UCSD-AML1 (cell line): Measurements from ENCODE around the gene HRH3.

Experiments used
- DNase-seq: peaks from one replicate; lab custom pipeline; 2025; ENCODE audit not compliant: unreplicated experiment; lab: John Stamatoyannopoulos, UW

The HRH3 gene

GRCh38 chr20:62230696-62231095, 10.6 kb upstream of the HRH3 start:
- DNase-seq = no peak

GRCh38 chr20:62230276-62230675, 10.2 kb upstream of the HRH3 start:
- no peak for DNase-seq

- DNase-seq = no peak
Observed at GRCh38 chr20:62229667-62230066, 9.6 kb upstream of the HRH3 start.

- DNase-seq = no peak
Observed at GRCh38 chr20:62228982-62229545, 9.0 kb upstream of the HRH3 start.

- DNase-seq = no peak
Observed at GRCh38 chr20:62227977-62228958, 8.2 kb upstream of the HRH3 start.

- no peak for DNase-seq
Observed at GRCh38 chr20:62227591-62227976, 7.5 kb upstream of the HRH3 start.

DNA sequence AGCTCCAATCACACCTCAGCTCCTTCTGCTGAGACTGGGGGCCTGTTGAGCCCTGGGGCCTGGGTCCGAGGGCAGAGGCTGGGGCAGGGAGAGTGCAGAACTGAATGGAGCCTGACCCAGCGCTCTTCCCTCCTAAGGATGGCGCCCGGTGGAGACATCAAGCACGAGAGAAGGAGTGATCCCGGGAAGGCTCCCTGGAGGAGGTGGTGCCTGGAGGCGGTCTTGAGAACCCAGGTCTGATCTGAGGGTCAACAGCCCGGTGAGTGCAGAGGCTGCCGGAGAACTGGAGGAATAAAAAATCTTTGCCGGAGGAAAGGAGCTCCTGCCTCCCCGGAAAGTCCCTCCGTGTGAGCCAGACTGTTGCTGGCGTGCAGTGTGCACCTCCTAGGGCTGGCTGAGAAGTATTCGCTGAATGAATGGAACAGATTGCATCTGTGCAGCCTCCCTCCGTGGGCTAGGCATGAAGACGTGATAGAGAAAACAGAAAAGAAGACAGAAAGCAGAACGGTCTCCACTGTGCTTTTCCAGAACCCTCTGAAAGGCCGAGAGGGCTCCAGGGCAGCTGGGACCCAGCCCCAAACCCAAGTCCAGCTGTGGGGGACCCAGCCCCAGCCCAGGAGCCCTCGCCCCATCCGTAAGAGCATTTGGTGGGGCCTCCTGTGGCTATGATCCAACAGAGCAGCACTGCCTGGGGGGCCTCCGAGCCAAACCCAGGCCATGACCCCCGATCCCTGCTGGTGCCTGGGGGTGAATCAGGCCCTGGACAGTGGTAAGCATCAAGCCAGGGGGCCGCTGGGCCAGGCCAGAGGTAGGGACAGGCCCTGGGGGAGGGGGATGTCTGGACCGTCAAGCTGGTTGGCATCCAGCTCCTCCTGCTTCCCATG, 6.9 kb upstream of the HRH3 start:
- DNase-seq = no peak

- DNase-seq = no peak
Observed at GRCh38 chr20:62225820-62226635, 6.0 kb upstream of the HRH3 start.

- DNase-seq = no peak
Observed at GRCh38 chr20:62225026-62225425, 4.9 kb upstream of the HRH3 start.

- DNase-seq = no peak
Observed at GRCh38 chr20:62224113-62224855, 4.2 kb upstream of the HRH3 start.

- no peak for DNase-seq
Observed at GRCh38 chr20:62223571-62223970, 3.5 kb upstream of the HRH3 start.

DNA sequence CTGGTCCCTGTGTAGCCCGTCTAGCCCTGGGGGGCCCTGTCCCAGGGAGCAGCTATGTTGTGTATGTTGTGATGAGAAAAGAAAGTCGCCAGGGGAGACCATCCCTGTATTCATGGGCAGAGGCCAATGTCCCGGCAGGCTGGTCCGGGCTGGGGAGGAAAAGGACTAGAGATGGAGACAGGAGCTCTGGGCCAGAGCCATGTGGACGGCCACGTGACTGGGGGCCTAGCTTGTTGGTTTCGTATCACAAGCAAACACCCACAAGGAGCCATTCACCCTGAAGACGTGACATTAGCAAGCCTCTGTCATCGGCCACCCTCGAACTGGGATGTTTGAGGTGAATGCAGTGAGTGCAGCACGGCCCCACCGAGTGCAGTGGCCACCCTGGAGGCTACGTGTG, 2.9 kb upstream of the HRH3 start:
- DNase-seq = no peak

DNA sequence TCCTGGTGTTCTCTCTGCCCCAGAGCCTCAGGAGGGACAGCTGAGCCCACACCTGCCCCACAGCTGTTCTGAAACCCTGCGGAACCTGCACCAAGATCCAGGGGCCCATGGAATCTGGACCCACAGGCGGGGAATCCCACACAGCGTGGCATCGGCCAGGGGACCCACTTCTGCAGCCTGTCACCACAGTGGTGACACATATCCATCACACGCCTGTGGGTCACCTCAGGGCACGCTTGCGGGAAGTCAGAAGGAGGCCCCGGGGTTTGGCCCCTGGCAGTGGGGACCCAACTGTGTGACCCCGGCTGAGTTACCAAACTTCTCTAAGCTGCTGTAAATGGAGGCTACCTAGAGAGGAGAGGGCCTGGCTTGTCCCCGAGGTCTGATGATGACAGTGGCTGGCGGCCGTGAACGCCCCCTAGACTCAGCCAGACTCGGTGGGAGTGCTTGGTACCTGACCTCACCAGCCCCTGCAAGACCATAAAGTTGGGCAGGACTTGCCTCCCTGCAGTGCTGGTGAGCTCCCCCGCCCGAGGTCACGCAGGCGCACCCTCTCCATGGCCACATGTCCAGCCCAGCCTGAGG, 2.3 kb upstream of the HRH3 start:
- no peak for DNase-seq

DNA sequence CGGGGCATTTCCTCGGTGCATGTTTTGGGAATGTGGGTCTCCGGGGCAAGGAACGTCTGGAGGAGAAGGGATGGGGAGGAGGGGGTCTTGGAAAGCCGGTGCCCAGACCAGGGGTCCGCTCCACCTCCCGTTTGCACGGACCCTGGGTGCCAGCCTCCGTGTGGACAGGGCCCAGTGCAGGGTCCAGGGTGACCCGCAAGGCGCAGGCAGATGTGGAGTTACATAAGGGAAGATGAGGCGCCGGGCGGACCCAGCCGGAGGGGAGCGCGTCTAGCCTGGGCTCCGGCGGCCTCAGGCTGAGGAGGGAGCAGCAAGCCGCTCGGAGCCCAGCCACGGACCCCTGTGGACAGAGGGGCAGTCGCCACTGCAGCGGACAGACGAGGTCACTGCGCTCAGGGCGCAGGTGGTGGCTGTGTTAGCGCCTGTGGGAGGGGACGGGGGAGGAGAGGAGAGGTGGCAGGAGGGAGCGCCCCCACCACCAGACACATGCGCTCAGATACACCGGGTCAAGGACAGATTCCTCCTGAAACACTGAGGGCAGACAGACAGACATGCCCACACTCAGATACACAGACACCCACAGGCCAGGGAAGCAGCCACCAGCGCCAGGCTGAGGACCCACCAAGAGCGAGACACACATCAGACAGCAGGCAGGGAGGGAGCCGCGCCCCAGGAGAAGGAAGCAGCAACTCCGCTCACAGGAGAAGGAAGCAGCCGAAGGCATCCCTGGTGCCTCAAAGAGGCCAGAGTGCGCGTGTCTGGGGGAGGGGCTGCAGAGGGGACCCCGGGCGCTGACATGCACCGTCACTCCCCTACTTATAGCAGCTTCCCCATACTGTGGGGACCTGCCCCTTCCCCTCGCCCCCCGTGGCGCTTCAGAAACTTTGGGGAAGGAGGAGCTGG, 839 bp upstream of the HRH3 start:
- DNase-seq = no peak

GRCh38 chr20:62219101-62219991, 732 bp downstream of the HRH3 start:
- no peak for DNase-seq

- DNase-seq = no peak
Observed at GRCh38 chr20:62217913-62218773, 1.9 kb downstream of the HRH3 start.
